ENCODE data around the gene RAP1GDS1.

Gene RAP1GDS1

GRCh38 chr4:98485816-98486345 is 224.7 kb downstream of the RAP1GDS1 start:
- peak; percentile 36 for DNase-seq

- DNase-seq: no peak
These were observed 229.1 kb downstream of the RAP1GDS1 start for GRCh38 chr4:98490251-98490650.

GRCh38 chr4:98491899-98492559 is 230.8 kb downstream of the RAP1GDS1 start:
- no peak for DNase-seq

- DNase-seq: no peak
These were observed 232.1 kb downstream of the RAP1GDS1 start for GRCh38 chr4:98493296-98493695.

Measured in activated CD4-positive, alpha-beta T cell treated with anti-CD3 and anti-CD28 coated beads for 48 hours (primary cell).